OCI-LY3 (cell line): Measurements from ENCODE around the gene NEURL1B.

Source experiments
- H2AFZ ChIP-seq: fragments of 200-600, 300-600 bp; shearing (Covaris generic); 2 replicates; pipeline ENCODE4 v1.6.0; 2014; ENCODE audit warnings: antibody characterized with exemption, low read depth, low read length
- H3K27ac ChIP-seq: fragments of 200-600, 300-600 bp; sonication (generic); 2 replicates; pipeline ENCODE4 v1.5.1; 2014; ENCODE audit warnings: mild to moderate bottlenecking, low read length, moderate library complexity, mixed read lengths
- H3K27me3 ChIP-seq: fragments of 200-600, 300-600 bp; sonication (generic); 2 replicates; pipeline ENCODE4 v1.6.1; 2014; ENCODE audit warnings: low read depth, low read length, mixed read lengths
- H3K36me3 ChIP-seq: fragments of 200-600, 300-600 bp; sonication (generic); replicated peaks from 2 replicates; pipeline ENCODE3; 2014; ENCODE audit warnings: low read depth, low read length, mixed read lengths
- H3K4me1 ChIP-seq: fragments of 300-600, 200-600 bp; sonication (generic); 2 replicates; pipeline ENCODE4 v1.6.1; 2014; ENCODE audit warnings: low read length, mixed read lengths
- H3K4me2 ChIP-seq: fragments of 200-600, 300-600 bp; sonication (generic); 2 replicates; pipeline ENCODE4 v1.6.1; 2014; ENCODE audit warnings: low read length, mixed read lengths
- H3K4me3 ChIP-seq: fragments of 300-600, 200-600 bp; sonication (generic); 2 replicates; pipeline ENCODE4 v1.5.1; 2014; ENCODE audit warnings: antibody characterized with exemption, mild to moderate bottlenecking, low read length, moderate library complexity
- H3K79me2 ChIP-seq: fragments of 300-600, 200-600 bp; shearing (Covaris generic); 2 replicates; pipeline ENCODE4 v1.6.1; 2014; ENCODE audit warnings: mild to moderate bottlenecking, low read length, mixed read lengths
- H3K9ac ChIP-seq: fragments of 300-600, 200-600 bp; shearing (Covaris generic); 2 replicates; pipeline ENCODE4 v1.6.0; 2014; ENCODE audit warnings: mild to moderate bottlenecking, low read length, moderate library complexity
- H3K9me3 ChIP-seq: fragments of 200-600, 300-600 bp; shearing (Covaris generic); 2 replicates; pipeline ENCODE4 v1.6.1; 2014; ENCODE audit warnings: low read length, mixed read lengths; ENCODE audit not compliant: insufficient read depth
- H4K20me1 ChIP-seq: fragments of 200-600, 300-600 bp; sonication (generic); 2 replicates; pipeline ENCODE4 v1.6.1; 2016; ENCODE audit warnings: low read length, mixed read lengths; ENCODE audit not compliant: insufficient read depth
- EZH2phosphoT487 ChIP-seq: fragments of 200-600 bp; shearing (Covaris generic); IDR thresholded peaks from 2 replicates; pipeline ENCODE4 v1.6.1; 2018; ENCODE audit warnings: antibody characterized with exemption, mixed run types, low read depth
- TF ChIP-seq, protein P1 (sequence below): fragments of 200-600, 300-600 bp; sonication (generic); IDR thresholded peaks from 2 replicates; pipeline ENCODE4 v1.5.1; 2014; ENCODE audit warnings: antibody characterized with exemption, low read length, low read depth

Gene NEURL1B

GRCh38 chr5:172642926-172643871 lies 2.1 kb downstream of the NEURL1B start:
- no peaks in the 10 kb centered on the region for H3K4me1 ChIP-seq
- no peaks in the 10 kb centered on the region for H3K79me2 ChIP-seq
- H3K4me3 ChIP-seq: no peak overlapping the region
- no peaks in the 10 kb centered on the region for H3K9me3 ChIP-seq
- no peak overlapping the region for H3K27ac ChIP-seq
- H3K4me2 ChIP-seq: no peak overlapping the region
- no peaks in the 10 kb centered on the region for H4K20me1 ChIP-seq
- H3K9ac ChIP-seq: no peak overlapping the region
- no peak overlapping the region for H2AFZ ChIP-seq
- no peaks in the 10 kb centered on the region for H3K36me3 ChIP-seq
- TF ChIP-seq, protein P1, sequence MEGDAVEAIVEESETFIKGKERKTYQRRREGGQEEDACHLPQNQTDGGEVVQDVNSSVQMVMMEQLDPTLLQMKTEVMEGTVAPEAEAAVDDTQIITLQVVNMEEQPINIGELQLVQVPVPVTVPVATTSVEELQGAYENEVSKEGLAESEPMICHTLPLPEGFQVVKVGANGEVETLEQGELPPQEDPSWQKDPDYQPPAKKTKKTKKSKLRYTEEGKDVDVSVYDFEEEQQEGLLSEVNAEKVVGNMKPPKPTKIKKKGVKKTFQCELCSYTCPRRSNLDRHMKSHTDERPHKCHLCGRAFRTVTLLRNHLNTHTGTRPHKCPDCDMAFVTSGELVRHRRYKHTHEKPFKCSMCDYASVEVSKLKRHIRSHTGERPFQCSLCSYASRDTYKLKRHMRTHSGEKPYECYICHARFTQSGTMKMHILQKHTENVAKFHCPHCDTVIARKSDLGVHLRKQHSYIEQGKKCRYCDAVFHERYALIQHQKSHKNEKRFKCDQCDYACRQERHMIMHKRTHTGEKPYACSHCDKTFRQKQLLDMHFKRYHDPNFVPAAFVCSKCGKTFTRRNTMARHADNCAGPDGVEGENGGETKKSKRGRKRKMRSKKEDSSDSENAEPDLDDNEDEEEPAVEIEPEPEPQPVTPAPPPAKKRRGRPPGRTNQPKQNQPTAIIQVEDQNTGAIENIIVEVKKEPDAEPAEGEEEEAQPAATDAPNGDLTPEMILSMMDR: no peak
- H3K27me3 ChIP-seq: peaks cover 41% of the 10 kb centered on the region

GRCh38 chr5:172644266-172644665 lies 3.2 kb downstream of the NEURL1B start:
- Histone ChIP-seq H3K9me3 (no peaks in the 10 kb centered on the region), H3K4me1 (no peaks in the 10 kb centered on the region), H3K79me2 (no peaks in the 10 kb centered on the region), H3K9ac (no peak overlapping the region), H4K20me1 (no peaks in the 10 kb centered on the region), H2AFZ (no peak overlapping the region), H3K36me3 (no peaks in the 10 kb centered on the region), H3K4me2 (no peak overlapping the region), H3K27ac (no peak overlapping the region), H3K4me3 (no peak overlapping the region), H3K27me3 (peaks cover 40% of the 10 kb centered on the region)
- no peak for TF ChIP-seq EZH2phosphoT487
- TF ChIP-seq, protein P1: no peak

DNA sequence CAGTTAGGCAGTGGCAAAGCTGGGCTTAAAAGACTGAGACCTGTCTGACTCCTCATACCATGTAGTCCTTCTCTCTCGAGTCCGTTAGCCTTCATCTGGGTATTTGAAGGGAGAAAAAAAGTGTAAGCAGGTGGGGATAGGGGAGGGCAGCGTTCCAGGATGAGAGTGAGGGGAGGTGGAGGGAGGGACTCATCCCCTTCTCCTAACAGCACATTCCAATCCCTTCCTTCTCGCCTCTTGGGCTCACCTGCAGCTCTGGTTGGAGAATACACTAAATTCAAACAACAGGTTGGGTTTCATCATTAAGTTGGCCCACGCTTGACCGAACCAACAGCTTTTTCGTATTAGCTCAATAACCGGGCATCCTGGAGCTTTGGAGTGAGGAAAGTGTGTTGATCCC lies 3.6 kb downstream of the NEURL1B start:
- Histone ChIP-seq H3K27ac (no peak overlapping the region), H2AFZ (no peak overlapping the region), H3K27me3 (peaks cover 41% of the 10 kb centered on the region), H3K9me3 (no peaks in the 10 kb centered on the region), H3K4me1 (no peaks in the 10 kb centered on the region), H3K4me2 (no peak overlapping the region), H3K36me3 (no peaks in the 10 kb centered on the region), H3K9ac (no peak overlapping the region), H4K20me1 (no peaks in the 10 kb centered on the region), H3K4me3 (no peak overlapping the region), H3K79me2 (no peaks in the 10 kb centered on the region)
- TF ChIP-seq EZH2phosphoT487: no peak
- TF ChIP-seq, protein P1: no peak

DNA sequence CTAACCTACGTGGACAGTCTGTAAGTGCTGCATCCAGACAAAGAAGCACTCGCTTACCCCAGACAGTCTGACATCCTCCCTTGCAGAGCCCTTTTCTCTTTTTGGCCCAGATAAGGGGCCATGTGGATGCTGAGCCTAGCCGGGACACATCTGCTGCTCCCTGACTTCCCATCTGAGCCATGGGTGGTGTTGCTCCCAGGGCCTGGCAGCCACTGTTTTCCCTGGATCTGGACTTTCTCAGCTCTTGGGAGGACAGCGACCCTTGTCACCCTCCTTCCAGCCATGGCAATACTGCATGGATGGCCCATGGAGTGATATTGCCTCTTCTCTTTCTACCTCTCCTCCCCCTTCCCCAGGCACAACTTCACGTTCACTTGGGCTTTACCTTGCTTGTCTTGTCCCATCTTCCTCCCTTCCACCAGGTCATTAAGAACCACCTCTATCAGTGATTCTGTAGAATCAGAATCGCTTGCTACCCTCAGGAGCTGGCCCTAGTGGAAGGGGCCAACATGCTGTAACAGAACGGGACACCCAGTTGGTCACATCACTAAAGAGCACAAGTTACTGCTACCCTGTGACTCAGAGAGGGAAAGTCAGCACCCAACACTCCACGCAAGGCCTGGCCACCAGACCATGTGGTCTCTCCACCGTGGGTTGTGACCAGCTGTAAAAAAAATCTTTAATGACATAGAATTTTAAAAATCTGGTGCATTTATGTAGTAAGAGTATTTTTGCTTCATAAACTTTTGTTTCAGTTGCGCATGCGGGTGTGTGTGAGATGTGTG lies 4.4 kb downstream of the NEURL1B start:
- TF ChIP-seq, protein P1: no peak
- TF ChIP-seq EZH2phosphoT487: no peak

More for the DNA sequence above, 4.4 kb downstream of the NEURL1B start:
- H3K79me2 ChIP-seq: no peaks in the 10 kb centered on the region
- H3K9me3 ChIP-seq: no peaks in the 10 kb centered on the region
- peaks cover 48% of the 10 kb centered on the region for H3K27me3 ChIP-seq
- H4K20me1 ChIP-seq: no peaks in the 10 kb centered on the region
- H2AFZ ChIP-seq: no peak overlapping the region
- H3K4me2 ChIP-seq: no peak overlapping the region
- H3K4me3 ChIP-seq: no peak overlapping the region
- H3K36me3 ChIP-seq: no peaks in the 10 kb centered on the region
- H3K4me1 ChIP-seq: no peaks in the 10 kb centered on the region
- no peak overlapping the region for H3K27ac ChIP-seq
- no peak overlapping the region for H3K9ac ChIP-seq
